Stimulated activated CD8-positive, alpha-beta memory T cell treated with anti-CD3 and anti-CD28 coated beads, Interleukin-4, amount 100 ng/mL, for 24 hours (primary cell): Measurements from ENCODE around the gene PRICKLE2.

Experiments
- DNase-seq: peaks from one replicate; pipeline ENCODE4 v3.0.0-alpha.2; 2020; ENCODE audit warnings: low read depth

The PRICKLE2 gene

GRCh38 chr3:64188810-64189560 lies 36.3 kb downstream of the PRICKLE2 start:
- no peak for DNase-seq

DNA sequence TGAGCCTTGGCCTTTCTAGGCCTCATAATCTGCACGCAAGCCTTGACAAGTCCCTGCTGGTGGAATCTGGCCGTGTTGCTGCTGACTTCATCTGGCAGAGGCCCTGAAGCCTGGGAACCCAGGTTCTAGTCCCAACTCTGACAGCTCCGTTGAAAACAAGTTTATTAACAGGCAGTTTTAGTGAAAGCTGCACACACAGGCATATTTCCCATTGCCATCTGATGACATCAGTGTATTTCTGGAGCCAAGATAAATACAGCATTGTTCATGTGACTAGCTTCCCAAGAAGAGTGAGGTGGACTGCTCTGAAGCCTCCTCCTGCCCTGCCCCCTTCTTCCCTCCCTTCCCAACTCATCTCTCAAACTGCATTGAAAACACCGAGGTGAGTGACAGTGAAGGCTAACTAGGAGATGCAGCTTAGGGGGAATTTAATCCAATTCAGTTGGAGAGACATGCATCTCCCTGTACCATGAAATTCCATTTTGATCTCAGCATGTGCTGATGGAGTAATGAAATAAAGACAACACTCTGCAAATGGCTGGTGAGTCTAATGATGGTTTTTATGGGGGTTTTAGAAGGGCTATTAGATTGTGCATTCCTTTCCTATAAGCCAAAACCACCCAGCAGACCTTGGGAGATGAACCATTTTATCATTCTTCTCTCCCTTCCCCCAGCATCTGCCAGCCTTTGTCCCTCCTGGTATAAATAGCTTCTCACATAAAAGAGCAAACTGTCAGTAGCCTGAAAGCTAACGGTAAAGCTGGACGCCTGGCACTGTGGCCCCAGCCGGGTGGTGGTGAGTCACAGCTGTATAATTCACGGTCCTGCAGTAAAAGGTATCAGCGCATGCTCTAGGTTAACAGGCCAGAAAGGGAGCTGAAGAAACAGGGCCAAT lies 38.0 kb downstream of the PRICKLE2 start:
- no peak for DNase-seq

DNA sequence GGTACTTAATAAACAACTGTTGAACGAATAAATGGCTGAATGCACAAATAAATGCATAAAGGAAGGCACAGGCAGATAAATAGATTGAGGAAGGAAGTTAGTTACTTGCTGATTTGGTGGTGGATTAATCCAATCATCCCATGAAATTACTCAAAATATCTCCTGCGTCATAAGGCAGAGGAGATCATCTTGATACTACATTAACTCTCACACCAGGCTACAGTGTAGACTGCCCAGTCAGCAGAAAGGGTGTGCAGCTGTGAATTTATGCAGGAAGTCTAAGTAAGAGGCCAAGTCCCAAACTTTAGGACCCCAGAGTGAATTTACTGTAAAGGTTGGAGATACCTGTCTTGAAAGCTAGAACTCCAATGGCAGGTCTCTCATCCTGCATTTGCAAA lies 38.6 kb downstream of the PRICKLE2 start:
- DNase-seq: no peak

DNA sequence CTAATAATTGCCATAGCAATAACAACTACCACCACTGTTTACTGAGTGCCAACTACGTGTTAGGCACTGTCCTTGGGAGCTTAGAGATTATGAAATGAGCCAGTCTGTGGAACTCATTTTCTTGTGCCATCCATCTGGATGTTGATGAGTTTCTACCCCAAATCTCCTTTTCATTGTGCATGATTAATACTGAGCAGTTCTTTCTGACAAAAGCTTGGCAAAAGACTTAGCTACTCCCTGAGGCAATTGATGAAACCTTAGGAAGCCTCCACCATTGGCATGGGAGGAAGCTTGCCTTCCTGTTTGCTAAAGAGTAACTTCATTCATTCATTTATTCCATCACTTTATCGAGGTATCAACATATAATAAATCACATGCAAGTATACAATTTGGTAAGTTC lies 39.8 kb downstream of the PRICKLE2 start:
- DNase-seq: no peak

DNA sequence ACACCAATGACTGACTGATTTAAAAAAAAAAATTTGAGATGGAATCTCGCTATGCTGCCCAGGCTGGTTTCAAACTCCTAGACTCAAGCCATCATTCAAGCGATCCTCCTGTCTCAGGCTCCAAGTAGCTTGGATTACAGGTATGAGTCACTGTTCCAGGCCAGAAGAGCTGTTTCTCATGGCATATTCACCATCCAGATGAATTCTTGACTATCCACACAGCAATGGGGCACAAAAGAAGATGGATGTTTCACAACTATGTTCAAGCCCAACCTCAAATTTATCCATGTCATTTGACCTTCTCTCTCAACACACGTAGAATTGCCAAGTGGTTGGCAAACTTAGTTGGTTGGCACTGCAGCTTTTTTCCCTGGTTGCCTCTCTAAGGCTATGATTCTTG lies 40.6 kb downstream of the PRICKLE2 start:
- no peak for DNase-seq

DNA sequence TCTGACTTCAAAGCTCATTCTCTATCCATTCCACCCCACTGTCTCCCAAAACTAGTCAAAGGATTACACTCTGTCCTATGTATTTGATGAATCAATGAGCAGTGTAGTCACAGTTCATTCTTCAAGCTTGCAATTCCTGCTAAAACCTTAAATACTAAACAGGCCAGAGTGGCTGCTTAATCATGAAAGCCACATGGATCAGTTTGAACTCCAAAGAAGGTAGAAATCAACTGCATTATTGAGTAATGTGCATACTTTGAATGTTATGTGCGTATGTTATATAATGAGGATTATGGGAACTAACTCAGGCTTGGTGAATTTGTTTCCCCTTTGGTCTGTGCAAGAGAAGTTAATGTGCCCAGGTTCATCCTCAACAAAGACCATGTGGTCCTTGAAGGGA lies 45.4 kb downstream of the PRICKLE2 start:
- no peak for DNase-seq

GRCh38 chr3:64179249-64179648 lies 46.0 kb downstream of the PRICKLE2 start:
- no peak for DNase-seq

DNA sequence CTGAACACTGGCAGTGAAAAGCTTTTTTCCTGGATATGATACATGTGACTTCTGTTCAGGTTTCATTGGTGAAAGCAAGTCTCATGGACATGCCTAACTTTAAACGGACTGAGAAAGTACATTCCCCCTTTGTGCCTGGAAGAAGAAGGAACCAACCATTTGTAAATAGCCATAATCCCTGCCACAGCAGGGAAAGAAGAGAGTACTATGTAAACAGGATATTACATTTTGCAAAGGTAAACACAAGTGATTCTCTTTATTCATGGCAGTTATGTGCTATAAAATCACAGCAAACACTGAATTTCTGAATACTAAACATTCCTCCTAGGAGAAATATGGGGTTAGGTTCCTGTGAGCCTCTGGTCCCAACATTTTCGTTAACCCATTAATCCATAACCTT lies 46.8 kb downstream of the PRICKLE2 start:
- no peak for DNase-seq

DNA sequence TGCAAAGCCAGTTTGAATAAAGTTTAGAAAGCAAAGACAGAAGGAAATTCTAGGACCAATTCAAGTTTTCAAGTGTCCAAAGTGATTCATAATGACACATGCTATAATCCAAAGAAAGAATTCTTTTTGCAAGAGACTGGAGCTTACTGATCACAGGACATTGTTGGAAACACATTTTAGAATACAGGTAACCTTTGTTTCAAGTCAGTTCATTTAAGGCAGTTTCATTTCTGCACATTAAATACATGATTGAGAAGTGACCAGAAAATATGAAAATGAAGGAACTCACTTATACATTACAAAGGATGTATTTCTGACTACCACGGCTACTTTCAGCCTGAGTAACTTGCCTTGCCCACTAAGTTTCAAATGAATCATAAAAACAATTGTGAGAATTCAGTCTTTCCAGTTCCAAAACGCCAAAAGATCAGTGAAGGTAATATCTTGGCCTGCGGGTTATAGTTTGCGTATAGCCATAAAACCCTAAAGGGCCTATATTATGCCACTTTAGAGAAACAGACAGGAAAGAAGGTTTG lies 48.7 kb downstream of the PRICKLE2 start:
- DNase-seq: no peak

DNA sequence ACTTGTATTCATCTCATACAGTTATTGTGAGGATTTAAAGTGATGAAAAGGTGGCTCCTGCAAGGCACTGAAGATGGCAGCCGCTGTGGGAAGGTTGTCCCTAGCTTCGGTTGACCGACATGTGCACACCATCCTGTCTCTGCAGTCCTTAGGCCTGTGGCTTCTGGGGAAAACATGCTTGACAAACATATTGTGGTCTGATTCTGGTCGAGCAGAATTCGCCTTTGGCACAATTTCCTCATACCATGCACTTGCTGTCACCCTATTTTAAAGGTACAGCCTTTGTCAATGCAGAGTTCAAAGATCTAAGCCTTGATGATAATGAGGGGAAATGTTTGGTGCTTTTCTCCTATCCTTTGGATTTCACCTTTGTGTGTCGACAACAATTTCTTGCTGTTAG lies 50.9 kb downstream of the PRICKLE2 start:
- DNase-seq: no peak

GRCh38 chr3:64173563-64173962 lies 51.7 kb downstream of the PRICKLE2 start:
- DNase-seq: no peak

GRCh38 chr3:64170270-64170669 lies 55.0 kb downstream of the PRICKLE2 start:
- no peak for DNase-seq

DNA sequence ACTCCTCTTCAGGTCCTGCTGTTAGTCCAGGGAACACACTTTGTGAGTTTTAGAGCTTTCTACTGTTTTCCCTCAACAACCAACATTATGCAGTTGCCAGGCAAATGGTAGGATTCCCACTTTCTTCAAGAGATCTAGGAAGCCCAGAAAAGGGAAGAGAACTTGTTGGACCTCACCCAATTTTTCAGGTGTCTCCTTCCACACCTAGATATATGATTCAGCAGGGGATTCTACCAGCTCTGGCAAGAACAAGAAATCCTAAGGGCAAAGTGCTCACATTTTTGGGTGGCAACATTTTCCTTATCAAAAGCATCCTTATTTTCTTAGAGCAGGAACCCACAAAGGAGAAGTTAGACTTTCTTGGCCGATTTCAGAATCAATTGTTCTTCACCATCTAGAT lies 57.4 kb downstream of the PRICKLE2 start:
- DNase-seq: no peak

GRCh38 chr3:64167351-64167750 lies 57.9 kb downstream of the PRICKLE2 start:
- no peak for DNase-seq

- no peak for DNase-seq
Measured at GRCh38 chr3:64166584-64167162, 58.6 kb downstream of the PRICKLE2 start.

GRCh38 chr3:64164349-64164748 lies 60.9 kb downstream of the PRICKLE2 start:
- no peak for DNase-seq

DNA sequence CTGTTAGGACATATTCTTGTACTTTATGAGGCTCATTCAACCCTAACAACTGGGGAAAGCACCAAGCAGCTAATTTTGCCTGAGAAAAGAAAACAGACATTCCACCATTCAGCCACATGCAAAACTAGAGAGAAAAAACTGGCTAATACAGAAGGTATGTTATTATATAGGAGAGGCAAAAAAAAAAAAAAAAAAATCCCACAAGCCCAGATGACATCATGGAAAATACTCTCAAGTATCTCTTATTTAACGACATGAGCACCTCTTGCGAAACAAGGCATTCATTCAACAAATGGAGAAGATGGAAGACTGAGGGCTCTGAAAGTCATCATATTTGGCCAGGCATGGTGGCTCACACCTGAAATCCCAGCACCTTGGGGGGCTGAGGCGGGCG lies 61.5 kb downstream of the PRICKLE2 start:
- DNase-seq: no peak

DNA sequence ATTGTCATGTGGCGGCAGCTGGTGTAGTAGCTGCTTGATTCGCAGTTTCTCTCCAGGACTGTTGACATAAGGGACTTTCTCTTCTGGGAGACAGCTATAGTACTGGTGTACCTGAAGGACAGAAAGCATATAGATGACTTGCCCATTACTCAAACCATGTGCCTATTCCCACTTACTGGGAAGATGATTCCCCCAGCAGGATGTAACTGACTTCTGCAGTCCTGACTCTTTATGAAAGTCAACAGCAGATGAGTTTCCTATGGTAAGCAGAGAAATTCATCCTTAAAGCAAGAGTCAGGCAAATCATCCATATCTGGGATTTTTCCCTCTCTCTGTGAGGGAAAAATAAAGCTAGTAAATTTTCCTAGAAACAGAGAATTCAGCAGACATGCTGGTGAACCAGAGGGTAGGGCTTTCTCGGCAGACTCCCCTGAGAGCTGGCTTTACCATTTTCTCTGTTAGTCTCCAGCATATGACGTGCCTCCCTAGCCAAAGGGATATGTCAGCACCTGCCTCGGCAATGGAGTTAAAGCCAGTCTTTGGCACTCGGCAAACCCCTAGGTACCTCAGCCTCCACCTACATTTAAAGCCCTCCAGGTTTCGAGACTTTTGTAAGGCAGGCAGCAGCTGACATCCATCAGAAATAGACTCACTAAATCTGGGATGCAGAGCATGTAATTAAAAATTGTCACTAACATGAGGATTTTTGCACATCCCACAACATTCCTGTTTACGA lies 62.1 kb downstream of the PRICKLE2 start:
- no peak for DNase-seq

GRCh38 chr3:64161481-64161952 lies 63.7 kb downstream of the PRICKLE2 start:
- no peak for DNase-seq

DNA sequence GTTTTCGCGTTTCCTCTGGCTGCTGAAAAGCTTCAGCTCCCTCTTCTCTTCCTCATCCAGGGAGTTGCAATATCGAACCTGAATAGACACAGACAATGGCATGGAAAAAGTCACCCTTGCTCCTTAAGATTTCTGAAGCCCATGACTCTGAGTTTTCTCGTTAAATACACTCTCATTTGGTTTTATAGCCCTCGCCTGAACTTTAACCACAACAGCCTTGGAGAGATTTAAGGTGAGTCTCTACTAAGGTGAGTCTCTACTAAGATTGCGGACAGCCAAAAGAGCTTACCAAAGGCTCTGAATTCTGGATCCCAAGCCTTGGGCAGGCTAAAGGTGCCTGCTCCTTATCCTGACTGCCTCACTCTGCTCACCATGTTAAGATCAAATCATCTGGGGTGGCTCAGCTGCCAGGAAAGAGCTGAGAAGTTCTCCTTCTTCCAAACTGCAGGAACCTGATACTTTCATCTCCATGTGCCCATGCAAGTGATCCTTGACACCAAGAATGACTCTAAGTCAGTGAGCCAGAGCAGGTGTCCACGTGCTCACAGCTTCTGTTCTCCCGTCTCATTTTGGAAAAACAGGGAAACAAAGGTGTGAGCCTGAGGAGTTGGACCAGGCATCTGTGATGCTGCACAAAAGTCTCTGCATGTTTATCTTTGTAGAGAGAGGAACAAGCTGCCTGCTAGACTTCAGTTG lies 65.1 kb downstream of the PRICKLE2 start:
- DNase-seq: no peak

GRCh38 chr3:64158334-64158733 lies 66.9 kb downstream of the PRICKLE2 start:
- DNase-seq: no peak
